Measurements from ENCODE around the gene MYO1D.

- no peak for TF ChIP-seq POLR2AphosphoS5 (IDR thresholded peaks at IDR 0.05)
- TF ChIP-seq, protein P1, sequence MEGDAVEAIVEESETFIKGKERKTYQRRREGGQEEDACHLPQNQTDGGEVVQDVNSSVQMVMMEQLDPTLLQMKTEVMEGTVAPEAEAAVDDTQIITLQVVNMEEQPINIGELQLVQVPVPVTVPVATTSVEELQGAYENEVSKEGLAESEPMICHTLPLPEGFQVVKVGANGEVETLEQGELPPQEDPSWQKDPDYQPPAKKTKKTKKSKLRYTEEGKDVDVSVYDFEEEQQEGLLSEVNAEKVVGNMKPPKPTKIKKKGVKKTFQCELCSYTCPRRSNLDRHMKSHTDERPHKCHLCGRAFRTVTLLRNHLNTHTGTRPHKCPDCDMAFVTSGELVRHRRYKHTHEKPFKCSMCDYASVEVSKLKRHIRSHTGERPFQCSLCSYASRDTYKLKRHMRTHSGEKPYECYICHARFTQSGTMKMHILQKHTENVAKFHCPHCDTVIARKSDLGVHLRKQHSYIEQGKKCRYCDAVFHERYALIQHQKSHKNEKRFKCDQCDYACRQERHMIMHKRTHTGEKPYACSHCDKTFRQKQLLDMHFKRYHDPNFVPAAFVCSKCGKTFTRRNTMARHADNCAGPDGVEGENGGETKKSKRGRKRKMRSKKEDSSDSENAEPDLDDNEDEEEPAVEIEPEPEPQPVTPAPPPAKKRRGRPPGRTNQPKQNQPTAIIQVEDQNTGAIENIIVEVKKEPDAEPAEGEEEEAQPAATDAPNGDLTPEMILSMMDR (IDR thresholded peaks at IDR 0.05): no peak
Measured at GRCh38 chr17:32824334-32824733, 52.6 kb downstream of the MYO1D start.
